ENCODE results near the gene CA9.

CA9 gene

GRCh38 chr9:35691757-35692301 lies 18.1 kb downstream of the CA9 start:
- no peak for DNase-seq (ENCODE audit: low read depth)

GRCh38 chr9:35695943-35696401 lies 22.2 kb downstream of the CA9 start:
- no peak for DNase-seq (ENCODE audit: low read depth)

- peak; percentile 28 for DNase-seq (ENCODE audit: low read depth)
These were observed 22.9 kb downstream of the CA9 start for GRCh38 chr9:35696520-35697215.

- no peak for DNase-seq (ENCODE audit: low read depth)
These were observed 23.8 kb downstream of the CA9 start for GRCh38 chr9:35697486-35697885.

GRCh38 chr9:35698231-35698630 lies 24.5 kb downstream of the CA9 start:
- DNase-seq (ENCODE audit: low read depth): no peak

GRCh38 chr9:35700031-35700430 lies 26.3 kb downstream of the CA9 start:
- no peak for DNase-seq (ENCODE audit: low read depth)

GRCh38 chr9:35700942-35701341 lies 27.2 kb downstream of the CA9 start:
- no peak for DNase-seq (ENCODE audit: low read depth)

GRCh38 chr9:35702696-35703095 lies 29.0 kb downstream of the CA9 start:
- no peak for DNase-seq (ENCODE audit: low read depth)

- DNase-seq (ENCODE audit: low read depth): no peak
These were observed 30.4 kb downstream of the CA9 start for GRCh38 chr9:35703906-35704672.

GRCh38 chr9:35705372-35705771 lies 31.6 kb downstream of the CA9 start:
- DNase-seq (ENCODE audit: low read depth): no peak

- no peak for DNase-seq (ENCODE audit: low read depth)
These were observed 32.2 kb downstream of the CA9 start for GRCh38 chr9:35705836-35706430.

GRCh38 chr9:35706951-35707350 lies 33.2 kb downstream of the CA9 start:
- no peak for DNase-seq (ENCODE audit: low read depth)

- no peak for DNase-seq (ENCODE audit: low read depth)
These were observed 34.4 kb downstream of the CA9 start for GRCh38 chr9:35708146-35708545.

- DNase-seq (ENCODE audit: low read depth): no peak
These were observed 37.2 kb downstream of the CA9 start for GRCh38 chr9:35710818-35711500.

- DNase-seq (ENCODE audit: low read depth): no peak
These were observed 38.0 kb downstream of the CA9 start for GRCh38 chr9:35711501-35712428.

GRCh38 chr9:35712762-35713400 lies 39.2 kb downstream of the CA9 start:
- no peak for DNase-seq (ENCODE audit: low read depth)

GRCh38 chr9:35713578-35713977 lies 39.9 kb downstream of the CA9 start:
- no peak for DNase-seq (ENCODE audit: low read depth)

- DNase-seq (ENCODE audit: low read depth): no peak
These were observed 40.4 kb downstream of the CA9 start for GRCh38 chr9:35714123-35714522.

- DNase-seq (ENCODE audit: low read depth): no peak
These were observed 41.0 kb downstream of the CA9 start for GRCh38 chr9:35714579-35715252.

GRCh38 chr9:35716230-35716629 lies 42.5 kb downstream of the CA9 start:
- no peak for DNase-seq (ENCODE audit: low read depth)
